NB4 (cell line): ENCODE measurements around the gene HOXA6.

Experiments used
- DNase-seq: peaks from one replicate; pipeline ENCODE4 v3.0.0; 2010; ENCODE audit warnings: low read depth
- H3K4me3 ChIP-seq: one replicate; pipeline ENCODE4 v1.5.1; 2011; ENCODE audit warnings: mild to moderate bottlenecking, low read depth, low read length, moderate library complexity
- MYC ChIP-seq: IDR thresholded peaks from 2 replicates; pipeline ENCODE4 v1.6.1; 2011; ENCODE audit warnings: low read depth, low read length
- POLR2A ChIP-seq: IDR thresholded peaks from 2 replicates; pipeline ENCODE4 v1.6.1; 2011; ENCODE audit warnings: mild to moderate bottlenecking; ENCODE audit not compliant: insufficient read length; ENCODE audit errors: extremely low read depth
- TF ChIP-seq, protein P1 (sequence below): IDR thresholded peaks from 2 replicates; pipeline ENCODE4 v1.6.1; 2011; ENCODE audit warnings: low read depth, low read length
- TF ChIP-seq, protein P2 (sequence below): IDR thresholded peaks from one replicate; pipeline ENCODE4 v1.5.1; 2012; ENCODE audit warnings: low read depth, low read length

HOXA6 gene

DNA sequence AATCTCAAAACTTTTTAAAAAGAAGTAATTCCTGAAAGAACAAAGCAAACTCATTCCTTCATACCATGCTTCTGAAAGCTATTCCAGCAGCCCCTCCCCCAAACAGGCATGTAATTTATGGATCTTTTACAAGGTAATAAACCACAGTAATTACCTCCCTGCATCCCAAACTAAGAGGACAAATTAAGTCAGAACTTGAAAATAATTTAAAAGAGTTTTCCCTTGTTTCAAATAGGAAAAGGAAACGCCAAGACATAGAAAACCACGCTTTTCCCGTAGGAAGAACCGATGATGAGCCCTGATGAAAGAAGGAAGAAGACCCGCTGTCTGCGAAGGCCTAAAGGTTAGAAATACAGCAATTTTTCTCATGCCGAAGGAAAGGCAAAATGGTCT is 25.9 kb downstream of the HOXA6 start:
- no peak overlapping the region for H3K4me3 ChIP-seq
- TF ChIP-seq, protein P1, sequence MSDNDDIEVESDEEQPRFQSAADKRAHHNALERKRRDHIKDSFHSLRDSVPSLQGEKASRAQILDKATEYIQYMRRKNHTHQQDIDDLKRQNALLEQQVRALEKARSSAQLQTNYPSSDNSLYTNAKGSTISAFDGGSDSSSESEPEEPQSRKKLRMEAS: no peak
- TF ChIP-seq, protein P2, sequence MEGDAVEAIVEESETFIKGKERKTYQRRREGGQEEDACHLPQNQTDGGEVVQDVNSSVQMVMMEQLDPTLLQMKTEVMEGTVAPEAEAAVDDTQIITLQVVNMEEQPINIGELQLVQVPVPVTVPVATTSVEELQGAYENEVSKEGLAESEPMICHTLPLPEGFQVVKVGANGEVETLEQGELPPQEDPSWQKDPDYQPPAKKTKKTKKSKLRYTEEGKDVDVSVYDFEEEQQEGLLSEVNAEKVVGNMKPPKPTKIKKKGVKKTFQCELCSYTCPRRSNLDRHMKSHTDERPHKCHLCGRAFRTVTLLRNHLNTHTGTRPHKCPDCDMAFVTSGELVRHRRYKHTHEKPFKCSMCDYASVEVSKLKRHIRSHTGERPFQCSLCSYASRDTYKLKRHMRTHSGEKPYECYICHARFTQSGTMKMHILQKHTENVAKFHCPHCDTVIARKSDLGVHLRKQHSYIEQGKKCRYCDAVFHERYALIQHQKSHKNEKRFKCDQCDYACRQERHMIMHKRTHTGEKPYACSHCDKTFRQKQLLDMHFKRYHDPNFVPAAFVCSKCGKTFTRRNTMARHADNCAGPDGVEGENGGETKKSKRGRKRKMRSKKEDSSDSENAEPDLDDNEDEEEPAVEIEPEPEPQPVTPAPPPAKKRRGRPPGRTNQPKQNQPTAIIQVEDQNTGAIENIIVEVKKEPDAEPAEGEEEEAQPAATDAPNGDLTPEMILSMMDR: no peak
- TF ChIP-seq MYC: no peak
- no peak for TF ChIP-seq POLR2A
- DNase-seq: no peak

DNA sequence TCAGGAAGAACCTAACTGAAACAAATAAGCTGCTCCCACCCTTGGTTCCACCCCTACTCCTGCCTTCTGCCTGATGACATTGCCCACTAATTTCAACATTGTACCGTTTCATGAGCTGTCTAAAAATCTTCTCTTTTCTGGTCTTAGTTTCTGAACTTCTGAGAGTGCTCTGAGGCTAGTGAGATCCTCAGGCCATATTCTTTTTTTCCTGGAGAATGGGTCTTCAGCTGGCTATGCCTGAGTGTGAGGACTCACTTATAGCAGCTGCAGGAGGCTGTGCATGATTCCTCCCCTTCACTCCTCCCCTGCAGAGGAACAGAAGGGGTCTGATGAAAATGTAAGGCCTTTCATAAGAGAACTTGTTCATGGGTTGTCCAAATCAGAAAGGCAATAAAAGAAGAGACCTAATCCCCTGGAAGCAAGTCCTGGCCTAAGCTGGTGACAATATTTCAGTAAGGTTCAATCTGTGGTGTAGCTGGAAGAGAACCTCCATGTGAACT is 28.1 kb downstream of the HOXA6 start:
- no peak for TF ChIP-seq POLR2A
- TF ChIP-seq, protein P2: no peak
- TF ChIP-seq, protein P1: no peak
- TF ChIP-seq MYC: no peak

DNA sequence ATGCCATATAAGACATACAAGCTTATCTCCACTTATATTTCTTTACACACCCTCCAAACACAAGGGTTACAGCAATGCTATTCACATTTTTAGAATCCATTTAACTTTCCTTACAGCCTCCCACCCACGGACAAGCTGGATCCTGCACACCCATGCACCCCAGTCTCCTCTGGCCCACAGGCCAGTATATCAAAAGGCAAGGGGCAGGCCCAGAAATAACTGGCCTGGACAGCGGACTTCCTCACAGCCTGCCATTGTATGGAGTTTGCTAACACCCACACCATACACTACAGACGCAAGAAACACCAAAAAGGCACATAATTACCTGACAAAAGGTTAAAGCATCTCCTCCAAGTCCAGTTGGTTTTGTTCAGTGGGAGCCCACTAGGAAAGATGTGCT is 29.0 kb downstream of the HOXA6 start:
- TF ChIP-seq, protein P1: no peak
- TF ChIP-seq MYC (no peak), POLR2A (no peak)
- TF ChIP-seq, protein P2: no peak
- no peak for DNase-seq
- H3K4me3 ChIP-seq: no peak overlapping the region

More for the DNA sequence above, 28.1 kb downstream of the HOXA6 start:
- H3K4me3 ChIP-seq: no peak overlapping the region
- DNase-seq: no peak

DNA sequence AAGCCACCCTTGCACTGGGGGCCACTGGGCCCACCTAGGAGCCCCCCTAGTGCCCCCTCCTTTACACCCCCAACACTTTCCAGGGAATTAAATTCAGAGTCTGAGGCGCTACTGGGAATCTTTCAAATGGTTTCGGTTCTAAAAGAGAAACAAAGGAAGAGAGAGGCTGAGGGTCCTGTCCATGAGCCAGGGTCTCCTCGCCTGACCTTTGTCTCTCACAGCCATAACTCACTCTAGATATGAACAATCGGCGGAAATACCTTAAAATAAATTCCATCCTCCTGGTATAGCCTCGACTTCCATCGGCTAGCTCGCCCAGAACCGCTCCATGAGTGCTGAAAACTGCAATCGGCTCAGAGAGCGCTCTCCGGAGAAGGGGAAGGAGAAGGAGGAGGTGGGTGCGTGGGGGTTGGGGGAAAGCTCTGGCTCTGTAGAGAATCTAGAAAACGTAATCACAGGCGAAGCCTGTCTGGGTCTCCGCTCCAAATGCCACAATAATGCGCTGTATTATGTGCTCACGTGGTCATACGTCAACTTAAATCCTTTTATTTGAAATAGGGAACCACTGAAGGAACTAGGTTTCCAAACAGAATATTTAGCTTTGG is 29.6 kb downstream of the HOXA6 start:
- no peak for TF ChIP-seq POLR2A
- TF ChIP-seq, protein P1: no peak
- TF ChIP-seq MYC: no peak
- TF ChIP-seq, protein P2: no peak
- no peak overlapping the region for H3K4me3 ChIP-seq
- DNase-seq: no peak

DNA sequence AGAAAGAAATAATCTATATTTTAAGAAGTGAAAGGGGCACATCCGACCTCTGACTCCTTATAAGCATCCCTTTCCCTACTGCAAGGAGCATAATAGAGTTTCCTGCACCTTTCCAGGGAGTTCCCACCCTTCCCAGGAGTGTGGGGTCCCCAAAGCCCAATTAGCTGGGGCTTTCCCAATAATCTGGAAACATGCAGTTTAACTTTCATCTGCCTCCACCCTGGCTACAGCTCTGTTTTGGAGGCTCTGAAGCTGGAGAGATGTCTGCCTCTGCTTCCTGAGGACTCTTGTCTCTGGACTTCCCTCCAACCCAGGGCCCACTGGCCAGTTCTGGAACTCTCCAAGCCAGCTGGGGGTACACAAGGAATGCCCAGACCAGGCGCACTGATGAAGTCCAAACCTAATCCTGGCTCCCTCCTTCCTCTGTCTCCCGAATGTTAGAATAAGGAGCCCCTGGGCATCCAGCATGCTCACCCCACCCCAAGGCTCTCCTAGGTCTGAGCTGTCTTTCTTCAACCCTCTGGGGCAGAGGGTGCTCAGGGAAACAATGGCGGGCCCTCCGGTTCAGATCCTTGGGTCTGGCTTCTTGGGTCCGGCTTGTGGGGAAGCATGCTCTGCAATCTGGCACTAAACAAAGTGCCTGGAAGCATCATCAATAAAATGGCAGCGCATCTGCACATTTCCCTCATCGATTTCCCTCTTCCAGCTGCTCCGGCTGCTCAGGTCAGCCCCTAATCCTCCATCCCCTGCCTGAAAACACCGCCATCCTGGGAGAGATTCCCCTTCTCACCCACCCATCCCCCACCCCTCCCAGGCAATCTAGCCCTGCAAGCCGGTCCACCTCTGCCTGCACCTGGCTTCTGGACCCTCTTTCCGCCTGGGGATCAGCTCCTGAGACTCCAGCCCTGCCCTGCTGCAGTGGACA is 30.4 kb downstream of the HOXA6 start:
- no peak for DNase-seq
- no peak for TF ChIP-seq POLR2A
- no peak for TF ChIP-seq MYC
- TF ChIP-seq, protein P1: no peak
- TF ChIP-seq, protein P2: no peak
- H3K4me3 ChIP-seq: no peak overlapping the region
